GM18520 (cell line): ENCODE measurements around the gene RAB11A.
A peak's percentile ranks its signal among the peaks of the same experiment; 100 is the strongest.

Experiments used
- ATAC-seq: cut with Tn5 transposase; IDR thresholded peaks from one replicate; pipeline ENCODE4 v1.9.1; 2021; ENCODE audit not compliant: unreplicated experiment

RAB11A gene

GRCh38 chr15:65869126-65869953 lies at the start of gene RAB11A:
TSS of gene RAB11A (plus strand) at chr15:65869491. CDS start at chr15:65869586, 95 bp downstream.
- ATAC-seq: peak; percentile 79

- ATAC-seq: no peak
These were observed 49.7 kb upstream of the RAB11A start for GRCh38 chr15:65819563-65819960.

- no peak for ATAC-seq
These were observed 48.2 kb upstream of the RAB11A start for GRCh38 chr15:65821070-65821469.

GRCh38 chr15:65822316-65822715 lies 47.0 kb upstream of the RAB11A start:
- no peak for ATAC-seq

GRCh38 chr15:65824031-65824743 lies 45.1 kb upstream of the RAB11A start:
- ATAC-seq: no peak

- no peak for ATAC-seq
These were observed 44.2 kb upstream of the RAB11A start for GRCh38 chr15:65824941-65825544.

- ATAC-seq: no peak
These were observed 42.2 kb upstream of the RAB11A start for GRCh38 chr15:65827065-65827464.

- no peak for ATAC-seq
These were observed 40.7 kb upstream of the RAB11A start for GRCh38 chr15:65828585-65828984.

GRCh38 chr15:65829130-65829764 lies 40.0 kb upstream of the RAB11A start:
- no peak for ATAC-seq

GRCh38 chr15:65832549-65833364 lies 36.5 kb upstream of the RAB11A start:
- no peak for ATAC-seq

GRCh38 chr15:65833501-65834205 lies 35.6 kb upstream of the RAB11A start:
- ATAC-seq: no peak

- no peak for ATAC-seq
These were observed 34.5 kb upstream of the RAB11A start for GRCh38 chr15:65834603-65835282.

- ATAC-seq: no peak
These were observed 33.8 kb upstream of the RAB11A start for GRCh38 chr15:65835447-65835846.

GRCh38 chr15:65836665-65837064 lies 32.6 kb upstream of the RAB11A start:
- no peak for ATAC-seq

- no peak for ATAC-seq
These were observed 31.7 kb upstream of the RAB11A start for GRCh38 chr15:65837301-65838294.

GRCh38 chr15:65839354-65839901 lies 29.9 kb upstream of the RAB11A start:
- no peak for ATAC-seq

- no peak for ATAC-seq
These were observed 29.3 kb upstream of the RAB11A start for GRCh38 chr15:65839985-65840384.
